K562 (cell line): ENCODE measurements around the gene C1orf50. TPM values are rescaled to one million over a fixed set of nuclear protein-coding genes. Genes with fewer than 3 reads are reported as not detected.

ENCODE experiments used
- ASH1L ChIP-seq: fragments of 450-650 bp; IDR thresholded peaks from 2 replicates; pipeline ENCODE4 v1.6.1; 2018; ENCODE audit warnings: borderline replicate concordance, mild to moderate bottlenecking, low read depth; ENCODE audit not compliant: partially characterized antibody
- BCOR ChIP-seq: fragments of 450-650 bp; IDR thresholded peaks from 2 replicates; pipeline ENCODE4 v1.6.1; 2016
- GATAD2A ChIP-seq: fragments of 450-650 bp; IDR thresholded peaks from 2 replicates; pipeline ENCODE4 v1.6.1; 2017
- NEUROD1 ChIP-seq: fragments of 150-350 bp; IDR thresholded peaks from 2 replicates; pipeline ENCODE4 v1.6.1; 2014; ENCODE audit warnings: borderline replicate concordance, low read length, low read depth; ENCODE audit not compliant: partially characterized antibody
- ZEB2 ChIP-seq: fragments of 450-650 bp; IDR thresholded peaks from 2 replicates; pipeline ENCODE4 v1.6.1; 2016
- polyA plus RNA-seq, 8 experiments: library from polyadenylated mRNA; depleted of rRNA in 4 of 8; stranded (reverse) in 5 of 8; unstranded in 3 of 8; fragments of >200 nt; fragmentation: Nextera tagmentation in 2 of 8; fragmentation: Illumina TruSeq in 1 of 8; extraction: Ambion mirVana in 2 of 8; extraction: Trizol in 1 of 8; gene quantifications; 2 replicates each; pipeline versions ENCODE4 v1.2.1 to v1.2.3, GENCODE V29; 2011 to 2014; ENCODE audit warnings: inconsistent platforms in 1 of 8, missing spikeins in 1 of 8
- total RNA-seq, 7 experiments: library from RNA; depleted of rRNA in 6 of 7; stranded (reverse); fragments of >200 nt in 6 of 7; fragmentation: Illumina TruSeq in 2 of 7; extraction: Trizol in 2 of 7; gene quantifications; 2 replicates each; pipeline versions ENCODE4 v1.2.1 to v1.2.3, GENCODE V29; 2011 to 2021; ENCODE audit warnings: low replicate concordance in 1 of 7
- TF ChIP-seq, protein P1 (sequence below): fragments of 450-650 bp; IDR thresholded peaks from 2 replicates; pipeline ENCODE4 v1.6.1; 2016; ENCODE audit warnings: mild to moderate bottlenecking, moderate library complexity
- TF ChIP-seq, protein P2 (sequence below): IDR thresholded peaks from 2 replicates; pipeline ENCODE4 v1.6.1; 2014; ENCODE audit warnings: antibody characterized with exemption

Gene C1orf50
- total and polyA plus RNA-seq, 9 of the 15 experiments (the other 6 are each of a cell fraction or from before 2014, with no cell fraction given): 0.55 to 13.9 (median 5.2) TPM

DNA sequence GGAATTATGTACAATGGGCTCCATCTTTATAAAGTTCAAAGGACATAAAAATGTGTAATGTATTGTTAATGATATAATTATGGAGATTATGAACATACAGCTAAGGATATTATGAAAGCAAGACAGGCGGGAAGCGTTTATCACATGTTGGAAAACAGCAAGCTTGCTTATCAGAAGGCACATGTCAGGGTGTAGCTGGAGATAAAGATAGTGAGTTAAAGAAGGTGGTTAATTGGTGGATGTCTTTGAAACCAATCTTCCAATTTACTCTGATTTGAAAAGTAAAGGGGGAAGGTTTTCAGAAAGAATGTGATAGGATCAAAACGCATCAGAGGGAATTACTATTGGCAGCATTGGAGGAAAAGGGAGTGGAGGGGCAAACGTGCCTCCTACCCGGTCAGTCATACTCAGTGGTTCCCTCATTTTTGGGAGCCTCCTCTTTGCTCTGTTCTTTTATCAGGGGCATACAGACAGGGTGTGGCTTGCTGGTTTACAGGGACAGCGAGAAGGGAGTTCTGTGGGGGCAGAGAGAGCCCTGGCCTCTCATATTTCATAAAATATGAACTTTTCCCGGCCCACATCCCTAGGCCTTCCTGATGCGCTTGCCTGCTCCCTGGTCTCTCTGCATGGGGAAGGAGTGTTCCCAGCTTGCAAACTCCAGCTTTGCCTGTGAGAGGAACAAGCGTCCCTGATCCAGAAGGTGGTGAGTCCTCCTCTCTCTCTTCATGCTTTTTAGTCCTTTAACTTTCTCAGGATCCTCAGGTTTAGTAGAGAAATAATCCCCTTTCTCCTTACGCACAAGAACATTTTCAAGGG, 58.2 kb downstream of the C1orf50 start (continued):
- TF ChIP-seq, protein P1, sequence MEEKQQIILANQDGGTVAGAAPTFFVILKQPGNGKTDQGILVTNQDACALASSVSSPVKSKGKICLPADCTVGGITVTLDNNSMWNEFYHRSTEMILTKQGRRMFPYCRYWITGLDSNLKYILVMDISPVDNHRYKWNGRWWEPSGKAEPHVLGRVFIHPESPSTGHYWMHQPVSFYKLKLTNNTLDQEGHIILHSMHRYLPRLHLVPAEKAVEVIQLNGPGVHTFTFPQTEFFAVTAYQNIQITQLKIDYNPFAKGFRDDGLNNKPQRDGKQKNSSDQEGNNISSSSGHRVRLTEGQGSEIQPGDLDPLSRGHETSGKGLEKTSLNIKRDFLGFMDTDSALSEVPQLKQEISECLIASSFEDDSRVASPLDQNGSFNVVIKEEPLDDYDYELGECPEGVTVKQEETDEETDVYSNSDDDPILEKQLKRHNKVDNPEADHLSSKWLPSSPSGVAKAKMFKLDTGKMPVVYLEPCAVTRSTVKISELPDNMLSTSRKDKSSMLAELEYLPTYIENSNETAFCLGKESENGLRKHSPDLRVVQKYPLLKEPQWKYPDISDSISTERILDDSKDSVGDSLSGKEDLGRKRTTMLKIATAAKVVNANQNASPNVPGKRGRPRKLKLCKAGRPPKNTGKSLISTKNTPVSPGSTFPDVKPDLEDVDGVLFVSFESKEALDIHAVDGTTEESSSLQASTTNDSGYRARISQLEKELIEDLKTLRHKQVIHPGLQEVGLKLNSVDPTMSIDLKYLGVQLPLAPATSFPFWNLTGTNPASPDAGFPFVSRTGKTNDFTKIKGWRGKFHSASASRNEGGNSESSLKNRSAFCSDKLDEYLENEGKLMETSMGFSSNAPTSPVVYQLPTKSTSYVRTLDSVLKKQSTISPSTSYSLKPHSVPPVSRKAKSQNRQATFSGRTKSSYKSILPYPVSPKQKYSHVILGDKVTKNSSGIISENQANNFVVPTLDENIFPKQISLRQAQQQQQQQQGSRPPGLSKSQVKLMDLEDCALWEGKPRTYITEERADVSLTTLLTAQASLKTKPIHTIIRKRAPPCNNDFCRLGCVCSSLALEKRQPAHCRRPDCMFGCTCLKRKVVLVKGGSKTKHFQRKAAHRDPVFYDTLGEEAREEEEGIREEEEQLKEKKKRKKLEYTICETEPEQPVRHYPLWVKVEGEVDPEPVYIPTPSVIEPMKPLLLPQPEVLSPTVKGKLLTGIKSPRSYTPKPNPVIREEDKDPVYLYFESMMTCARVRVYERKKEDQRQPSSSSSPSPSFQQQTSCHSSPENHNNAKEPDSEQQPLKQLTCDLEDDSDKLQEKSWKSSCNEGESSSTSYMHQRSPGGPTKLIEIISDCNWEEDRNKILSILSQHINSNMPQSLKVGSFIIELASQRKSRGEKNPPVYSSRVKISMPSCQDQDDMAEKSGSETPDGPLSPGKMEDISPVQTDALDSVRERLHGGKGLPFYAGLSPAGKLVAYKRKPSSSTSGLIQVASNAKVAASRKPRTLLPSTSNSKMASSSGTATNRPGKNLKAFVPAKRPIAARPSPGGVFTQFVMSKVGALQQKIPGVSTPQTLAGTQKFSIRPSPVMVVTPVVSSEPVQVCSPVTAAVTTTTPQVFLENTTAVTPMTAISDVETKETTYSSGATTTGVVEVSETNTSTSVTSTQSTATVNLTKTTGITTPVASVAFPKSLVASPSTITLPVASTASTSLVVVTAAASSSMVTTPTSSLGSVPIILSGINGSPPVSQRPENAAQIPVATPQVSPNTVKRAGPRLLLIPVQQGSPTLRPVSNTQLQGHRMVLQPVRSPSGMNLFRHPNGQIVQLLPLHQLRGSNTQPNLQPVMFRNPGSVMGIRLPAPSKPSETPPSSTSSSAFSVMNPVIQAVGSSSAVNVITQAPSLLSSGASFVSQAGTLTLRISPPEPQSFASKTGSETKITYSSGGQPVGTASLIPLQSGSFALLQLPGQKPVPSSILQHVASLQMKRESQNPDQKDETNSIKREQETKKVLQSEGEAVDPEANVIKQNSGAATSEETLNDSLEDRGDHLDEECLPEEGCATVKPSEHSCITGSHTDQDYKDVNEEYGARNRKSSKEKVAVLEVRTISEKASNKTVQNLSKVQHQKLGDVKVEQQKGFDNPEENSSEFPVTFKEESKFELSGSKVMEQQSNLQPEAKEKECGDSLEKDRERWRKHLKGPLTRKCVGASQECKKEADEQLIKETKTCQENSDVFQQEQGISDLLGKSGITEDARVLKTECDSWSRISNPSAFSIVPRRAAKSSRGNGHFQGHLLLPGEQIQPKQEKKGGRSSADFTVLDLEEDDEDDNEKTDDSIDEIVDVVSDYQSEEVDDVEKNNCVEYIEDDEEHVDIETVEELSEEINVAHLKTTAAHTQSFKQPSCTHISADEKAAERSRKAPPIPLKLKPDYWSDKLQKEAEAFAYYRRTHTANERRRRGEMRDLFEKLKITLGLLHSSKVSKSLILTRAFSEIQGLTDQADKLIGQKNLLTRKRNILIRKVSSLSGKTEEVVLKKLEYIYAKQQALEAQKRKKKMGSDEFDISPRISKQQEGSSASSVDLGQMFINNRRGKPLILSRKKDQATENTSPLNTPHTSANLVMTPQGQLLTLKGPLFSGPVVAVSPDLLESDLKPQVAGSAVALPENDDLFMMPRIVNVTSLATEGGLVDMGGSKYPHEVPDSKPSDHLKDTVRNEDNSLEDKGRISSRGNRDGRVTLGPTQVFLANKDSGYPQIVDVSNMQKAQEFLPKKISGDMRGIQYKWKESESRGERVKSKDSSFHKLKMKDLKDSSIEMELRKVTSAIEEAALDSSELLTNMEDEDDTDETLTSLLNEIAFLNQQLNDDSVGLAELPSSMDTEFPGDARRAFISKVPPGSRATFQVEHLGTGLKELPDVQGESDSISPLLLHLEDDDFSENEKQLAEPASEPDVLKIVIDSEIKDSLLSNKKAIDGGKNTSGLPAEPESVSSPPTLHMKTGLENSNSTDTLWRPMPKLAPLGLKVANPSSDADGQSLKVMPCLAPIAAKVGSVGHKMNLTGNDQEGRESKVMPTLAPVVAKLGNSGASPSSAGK: peak; percentile 95
- TF ChIP-seq BCOR (peak; percentile 94), NEUROD1 (peak; percentile 77), GATAD2A (peak; percentile 82; the same call in 1 of the 2 replicates), ZEB2 (peak; percentile 81; the same call in 1 of the 2 replicates), ASH1L (peak; percentile 32)
- TF ChIP-seq, protein P2, sequence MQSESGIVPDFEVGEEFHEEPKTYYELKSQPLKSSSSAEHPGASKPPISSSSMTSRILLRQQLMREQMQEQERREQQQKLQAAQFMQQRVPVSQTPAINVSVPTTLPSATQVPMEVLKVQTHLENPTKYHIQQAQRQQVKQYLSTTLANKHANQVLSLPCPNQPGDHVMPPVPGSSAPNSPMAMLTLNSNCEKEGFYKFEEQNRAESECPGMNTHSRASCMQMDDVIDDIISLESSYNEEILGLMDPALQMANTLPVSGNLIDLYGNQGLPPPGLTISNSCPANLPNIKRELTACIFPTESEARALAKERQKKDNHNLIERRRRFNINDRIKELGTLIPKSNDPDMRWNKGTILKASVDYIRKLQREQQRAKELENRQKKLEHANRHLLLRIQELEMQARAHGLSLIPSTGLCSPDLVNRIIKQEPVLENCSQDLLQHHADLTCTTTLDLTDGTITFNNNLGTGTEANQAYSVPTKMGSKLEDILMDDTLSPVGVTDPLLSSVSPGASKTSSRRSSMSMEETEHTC: peak; percentile 80
